B cell (primary cell): ENCODE results near the gene PPP1R13B.

Experiments
- EZH2 ChIP-seq: IDR thresholded peaks from 2 replicates; pipeline ENCODE4 v1.6.1; 2012; ENCODE audit warnings: borderline replicate concordance, low read depth, mild to moderate bottlenecking, moderate library complexity, low read length; ENCODE audit not compliant: insufficient read depth, poor library complexity, severe bottlenecking
- TF ChIP-seq, protein P1 (sequence below): fragments of 200-600 bp; IDR thresholded peaks from one replicate; pipeline ENCODE4 v1.8.0; 2022; ENCODE audit warnings: antibody characterized with exemption, mild to moderate bottlenecking

- TF ChIP-seq EZH2 = no peak
- TF ChIP-seq, protein P1, sequence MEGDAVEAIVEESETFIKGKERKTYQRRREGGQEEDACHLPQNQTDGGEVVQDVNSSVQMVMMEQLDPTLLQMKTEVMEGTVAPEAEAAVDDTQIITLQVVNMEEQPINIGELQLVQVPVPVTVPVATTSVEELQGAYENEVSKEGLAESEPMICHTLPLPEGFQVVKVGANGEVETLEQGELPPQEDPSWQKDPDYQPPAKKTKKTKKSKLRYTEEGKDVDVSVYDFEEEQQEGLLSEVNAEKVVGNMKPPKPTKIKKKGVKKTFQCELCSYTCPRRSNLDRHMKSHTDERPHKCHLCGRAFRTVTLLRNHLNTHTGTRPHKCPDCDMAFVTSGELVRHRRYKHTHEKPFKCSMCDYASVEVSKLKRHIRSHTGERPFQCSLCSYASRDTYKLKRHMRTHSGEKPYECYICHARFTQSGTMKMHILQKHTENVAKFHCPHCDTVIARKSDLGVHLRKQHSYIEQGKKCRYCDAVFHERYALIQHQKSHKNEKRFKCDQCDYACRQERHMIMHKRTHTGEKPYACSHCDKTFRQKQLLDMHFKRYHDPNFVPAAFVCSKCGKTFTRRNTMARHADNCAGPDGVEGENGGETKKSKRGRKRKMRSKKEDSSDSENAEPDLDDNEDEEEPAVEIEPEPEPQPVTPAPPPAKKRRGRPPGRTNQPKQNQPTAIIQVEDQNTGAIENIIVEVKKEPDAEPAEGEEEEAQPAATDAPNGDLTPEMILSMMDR = no peak
These were observed 73.9 kb downstream of the PPP1R13B start for GRCh38 chr14:103773521-103773920.
